NCI-H524 (cell line): Measurements from ENCODE around the gene COPS6.
A peak's percentile ranks its signal among the peaks of the same experiment; 100 is the strongest.

Experiments
- DNase-seq, 2 experiments: peaks; one replicate each; lab custom pipeline; 2025; lab: John Stamatoyannopoulos, UW

COPS6 gene

GRCh38 chr7:100080907-100081534, 7.7 kb upstream of the COPS6 start:
- no peak for DNase-seq

DNA sequence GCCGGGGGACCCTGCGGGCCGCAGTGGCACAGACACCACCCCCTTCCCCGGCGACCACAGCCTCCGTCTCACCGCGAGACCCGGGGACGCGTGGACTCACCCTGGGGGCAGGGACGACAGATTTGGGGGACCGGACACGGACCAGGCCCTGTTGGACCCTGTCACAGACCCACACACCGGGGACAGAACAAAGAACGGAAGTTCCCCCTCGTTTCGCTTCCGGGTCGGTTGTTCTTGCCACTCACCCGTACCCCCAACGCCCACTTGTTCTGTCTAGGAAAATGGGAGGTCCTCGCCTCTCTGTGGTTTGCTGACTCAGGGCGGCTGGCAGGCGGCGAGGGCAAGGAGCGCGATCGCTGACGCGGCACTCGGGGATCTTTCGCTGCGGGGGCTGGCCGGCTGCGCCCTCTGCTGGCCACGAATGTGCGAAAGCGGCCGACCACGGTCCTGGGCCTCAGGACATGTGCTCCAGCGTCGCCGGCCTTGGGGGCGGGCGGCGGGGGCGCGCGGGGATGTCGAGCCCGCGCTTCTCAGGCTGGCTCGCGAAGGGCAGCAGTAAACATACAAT, 7.2 kb upstream of the COPS6 start, which contains the start of gene ZNF3:
TSS of gene ZNF3 (minus strand) at position 189 of the 568 bp plus-strand sequence. CDS start 4,366 bp downstream, outside the sequence.
- DNase-seq, result peak; percentile 98

DNA sequence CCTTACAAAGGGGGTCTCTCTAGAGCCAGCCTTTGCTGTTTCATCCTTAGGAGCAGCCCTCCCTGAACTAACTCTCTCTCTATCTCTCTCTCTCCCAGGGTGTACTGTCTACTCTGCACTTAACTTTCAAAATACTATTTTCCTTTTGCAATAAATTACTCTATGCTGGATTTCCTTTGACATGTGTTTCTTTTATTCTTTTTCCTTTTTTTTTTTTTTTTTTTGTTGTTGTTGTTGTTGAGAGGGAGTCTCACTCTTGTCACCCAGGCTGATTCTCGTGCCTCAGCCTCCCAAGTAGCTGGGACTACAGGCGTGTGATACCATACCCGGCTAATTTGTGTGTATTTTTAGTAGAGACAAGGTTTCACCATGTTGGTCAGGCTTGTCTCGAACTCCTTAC, 5.8 kb upstream of the COPS6 start:
- no peak for DNase-seq

DNA sequence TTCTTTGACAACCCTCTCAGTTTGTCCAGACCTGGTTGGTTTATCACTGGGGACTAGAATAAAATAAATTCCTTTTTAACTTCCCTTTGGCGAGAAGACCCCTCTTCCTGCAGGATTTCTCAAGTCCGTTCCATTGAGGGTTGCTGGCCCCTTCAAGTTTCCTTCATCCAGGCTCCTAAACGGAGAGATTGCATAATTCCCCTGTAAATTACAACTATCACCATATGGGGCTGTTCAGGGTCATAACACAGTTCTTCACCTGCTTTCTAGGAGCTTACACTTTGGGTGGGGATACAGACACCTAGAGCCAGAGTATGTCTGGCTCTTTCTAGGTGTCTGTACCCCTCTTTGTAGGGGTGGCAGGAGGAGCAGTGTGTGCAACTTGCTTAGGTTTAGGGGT, 3.3 kb upstream of the COPS6 start:
- peak in 1 of 2 experiments; percentile 8 for DNase-seq

DNA sequence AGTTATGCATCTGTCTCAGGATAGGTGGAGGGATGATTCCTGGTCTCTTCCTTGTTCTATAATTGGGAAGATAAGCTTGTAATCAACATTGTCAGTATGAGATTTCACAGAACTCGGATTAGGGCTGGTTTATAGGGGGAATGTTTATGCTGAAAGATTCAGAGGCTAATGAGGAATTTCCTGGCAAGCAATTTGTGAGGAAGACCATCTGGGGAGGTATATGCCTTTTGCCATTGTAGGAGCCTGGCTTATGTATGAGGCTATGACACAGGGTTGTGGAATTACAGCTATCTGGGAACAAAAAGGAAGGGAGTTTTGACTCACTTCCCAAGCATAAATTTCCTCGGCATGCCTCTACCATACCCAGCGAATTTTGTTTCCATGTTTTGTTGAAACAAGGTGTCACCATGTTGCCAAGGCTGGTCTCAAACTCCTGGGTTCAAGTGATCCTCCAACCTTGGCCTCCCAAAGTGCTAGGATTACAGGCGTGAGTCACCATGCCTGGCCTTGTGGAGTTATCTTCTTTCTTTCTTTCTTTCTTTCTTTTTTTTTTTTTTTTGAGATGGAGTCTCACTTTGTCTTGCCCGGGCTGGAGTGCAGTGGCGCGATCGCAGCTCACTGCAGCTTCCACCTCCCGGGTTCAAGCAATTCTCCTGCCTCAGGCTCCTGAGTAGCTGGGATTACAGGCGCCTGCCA, 1.6 kb upstream of the COPS6 start:
- no peak for DNase-seq

DNA sequence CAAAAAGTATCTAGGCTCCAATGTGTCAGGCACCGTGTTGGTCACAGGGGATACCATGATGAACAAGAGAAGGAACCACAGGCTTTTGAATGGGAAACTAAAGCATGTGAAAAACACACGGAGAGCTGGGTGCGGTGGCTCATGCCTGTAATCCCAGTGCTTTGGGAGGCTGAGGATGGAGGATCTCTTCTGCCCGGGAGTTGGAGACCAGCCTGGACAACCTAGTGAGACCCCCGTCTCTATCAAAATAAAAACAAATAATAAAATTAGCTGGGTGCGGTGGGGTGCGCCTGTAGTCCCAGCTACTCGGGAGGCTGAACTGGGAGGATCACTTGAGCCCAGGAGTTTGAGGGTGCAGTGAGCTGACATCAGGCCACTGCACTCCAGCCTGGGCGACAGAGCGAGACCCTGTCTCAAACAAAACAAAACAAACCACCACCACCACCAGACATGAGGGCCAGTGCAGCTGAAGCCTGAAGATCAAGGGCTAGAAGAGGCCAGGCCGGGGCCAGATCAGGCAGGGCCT, 611 bp upstream of the COPS6 start:
- DNase-seq, result no peak

GRCh38 chr7:100089458-100090196, 858 bp downstream of the COPS6 start:
- no peak for DNase-seq

DNA sequence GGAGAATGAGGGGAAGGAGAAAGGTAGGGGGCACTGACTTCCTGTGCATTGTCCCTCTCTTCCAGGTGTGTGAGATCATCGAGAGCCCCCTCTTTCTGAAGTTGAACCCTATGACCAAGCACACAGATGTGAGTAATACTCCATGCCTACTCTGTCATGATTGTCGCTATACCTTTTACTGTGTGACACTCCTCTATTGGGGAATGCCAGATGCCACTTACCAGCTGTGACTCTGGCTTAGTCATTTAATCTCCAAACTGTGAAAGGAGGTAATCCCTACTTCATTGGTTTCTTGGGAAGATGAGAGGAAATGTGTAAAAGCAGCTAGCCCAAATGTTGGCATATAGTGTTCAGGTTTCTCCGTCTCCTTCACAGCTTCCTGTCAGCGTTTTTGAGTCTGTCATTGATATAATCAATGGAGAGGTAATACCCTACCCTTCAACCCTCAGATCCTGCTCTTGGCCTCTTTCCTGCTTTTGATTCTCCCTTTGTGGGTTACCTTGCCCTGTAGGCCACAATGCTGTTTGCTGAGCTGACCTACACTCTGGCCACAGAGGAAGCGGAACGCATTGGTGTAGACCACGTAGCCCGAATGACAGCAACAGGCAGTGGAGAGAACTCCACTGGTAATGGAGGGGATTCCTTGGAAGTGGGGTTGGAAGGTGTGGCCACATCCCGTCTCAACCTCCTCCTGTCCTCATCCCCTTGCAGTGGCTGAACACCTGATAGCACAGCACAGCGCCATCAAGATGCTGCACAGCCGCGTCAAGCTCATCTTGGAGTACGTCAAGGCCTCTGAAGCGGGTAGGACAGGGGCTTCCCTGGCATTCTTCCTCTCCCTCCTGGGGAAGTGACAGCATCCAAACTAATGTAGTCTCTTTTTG, 2.0 kb downstream of the COPS6 start:
- peak; percentile 88 to 90 for DNase-seq

DNA sequence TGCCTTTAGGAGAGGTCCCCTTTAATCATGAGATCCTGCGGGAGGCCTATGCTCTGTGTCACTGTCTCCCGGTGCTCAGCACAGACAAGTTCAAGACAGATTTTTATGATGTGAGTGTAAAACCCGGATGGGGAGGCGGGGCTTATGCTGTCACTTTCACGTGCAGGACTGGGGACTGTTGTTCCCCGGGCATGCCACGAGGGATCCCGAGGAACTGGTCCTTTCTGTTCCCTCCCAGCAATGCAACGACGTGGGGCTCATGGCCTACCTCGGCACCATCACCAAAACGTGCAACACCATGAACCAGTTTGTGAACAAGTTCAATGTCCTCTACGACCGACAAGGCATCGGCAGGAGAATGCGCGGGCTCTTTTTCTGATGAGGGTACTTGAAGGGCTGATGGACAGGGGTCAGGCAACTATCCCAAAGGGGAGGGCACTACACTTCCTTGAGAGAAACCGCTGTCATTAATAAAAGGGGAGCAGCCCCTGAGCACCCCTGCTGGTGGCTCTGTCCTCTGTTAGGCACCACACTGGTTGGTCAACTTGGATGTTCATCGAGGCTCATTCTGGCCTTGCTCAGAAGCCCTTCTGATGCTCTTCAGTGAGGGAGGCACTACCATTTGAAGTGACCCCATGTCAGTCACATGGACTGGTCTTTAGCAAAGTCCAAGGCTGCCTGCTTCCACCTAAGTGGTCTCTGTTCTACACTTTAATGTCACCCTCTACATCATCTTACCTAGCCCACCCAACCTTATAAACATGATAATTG, 2.8 kb downstream of the COPS6 start:
- peak in 1 of 2 experiments; percentile 49 for DNase-seq

DNA sequence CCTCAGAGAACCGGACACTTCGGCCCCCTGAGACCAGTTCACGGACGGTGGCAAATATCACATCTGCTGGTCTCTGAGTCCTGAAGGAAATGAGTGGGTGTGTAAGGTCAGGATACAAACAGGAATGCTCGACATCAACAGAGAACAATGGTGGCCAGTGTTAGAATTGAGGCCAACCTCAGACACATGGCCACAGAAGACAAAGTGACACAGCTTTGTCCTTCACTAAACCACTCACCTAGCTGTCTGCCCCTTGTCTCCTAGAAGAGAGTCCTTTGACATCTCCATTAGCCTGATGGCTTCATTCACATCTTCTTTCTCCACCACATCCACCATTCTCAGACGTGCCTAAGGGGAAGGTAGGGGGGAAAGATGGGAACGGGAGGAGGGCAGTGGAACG, 4.3 kb downstream of the COPS6 start:
- peak in 1 of 2 experiments; percentile 25 for DNase-seq

DNA sequence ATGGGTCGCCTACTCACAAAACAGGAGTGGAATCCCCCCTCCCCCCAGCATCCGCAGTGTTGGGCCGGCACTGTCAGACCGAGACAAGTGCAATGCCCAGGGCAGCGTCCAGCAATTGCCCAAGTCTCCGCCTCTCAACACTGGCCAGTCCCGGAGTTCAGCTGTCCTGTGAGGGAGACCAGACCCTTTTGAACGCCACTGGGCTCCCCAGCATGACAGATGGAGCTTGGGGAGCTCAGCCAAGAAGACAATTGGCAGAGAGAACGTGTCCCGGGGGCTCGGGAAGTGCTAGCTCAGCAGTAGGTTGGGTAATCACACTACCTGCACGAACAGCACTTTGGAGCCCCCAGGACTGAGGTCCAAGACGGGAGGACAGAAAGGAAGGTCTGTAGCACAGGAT, 4.7 kb downstream of the COPS6 start:
- DNase-seq, result peak in 1 of 2 experiments; percentile 25

DNA sequence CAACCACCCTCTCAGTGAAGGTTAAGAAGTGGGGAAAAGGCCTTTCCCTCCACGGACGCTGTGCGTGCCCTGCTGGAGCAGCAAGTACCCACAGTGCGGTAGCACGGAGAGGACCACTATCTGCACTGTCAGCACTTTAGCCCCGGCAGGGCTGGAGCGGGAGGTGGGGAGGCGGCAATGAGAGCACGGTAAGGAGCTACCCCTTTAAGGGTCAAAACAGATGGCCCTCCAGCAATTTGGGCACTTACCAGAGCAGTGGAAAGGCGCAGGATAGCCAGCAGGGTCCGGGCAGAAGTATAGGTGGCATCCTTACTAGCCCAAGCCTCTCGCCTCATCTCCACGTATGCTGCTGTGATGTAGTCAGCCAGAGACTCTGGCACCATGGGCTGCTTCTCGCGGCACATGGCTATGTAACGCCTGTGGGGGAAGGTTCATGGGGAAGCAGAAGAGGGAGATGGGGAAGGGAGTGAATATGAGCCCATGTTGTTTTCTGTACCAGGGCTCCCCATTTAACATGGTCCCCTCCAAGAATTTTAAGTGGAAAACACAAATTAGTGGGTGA, 5.2 kb downstream of the COPS6 start:
- DNase-seq, result no peak

DNA sequence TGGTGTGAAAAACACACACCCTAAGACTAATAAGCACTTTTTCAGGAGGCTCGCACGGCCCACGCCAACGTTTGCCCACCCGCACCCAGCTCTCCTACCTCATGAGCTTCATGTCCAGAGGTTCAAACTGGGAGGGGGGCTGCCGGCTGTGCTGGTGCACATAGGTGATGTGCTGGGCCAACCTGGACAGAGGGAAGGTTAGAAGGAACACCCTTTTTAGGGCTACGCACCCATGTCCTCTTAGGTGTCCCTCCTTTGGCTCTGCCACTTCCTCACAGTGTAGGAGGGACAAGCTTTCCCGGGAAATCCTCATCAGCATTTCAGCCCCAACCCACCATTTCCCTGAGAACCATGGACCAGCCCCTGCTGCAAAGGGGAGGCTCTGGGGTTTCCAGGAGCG, 6.5 kb downstream of the COPS6 start:
- no peak for DNase-seq

DNA sequence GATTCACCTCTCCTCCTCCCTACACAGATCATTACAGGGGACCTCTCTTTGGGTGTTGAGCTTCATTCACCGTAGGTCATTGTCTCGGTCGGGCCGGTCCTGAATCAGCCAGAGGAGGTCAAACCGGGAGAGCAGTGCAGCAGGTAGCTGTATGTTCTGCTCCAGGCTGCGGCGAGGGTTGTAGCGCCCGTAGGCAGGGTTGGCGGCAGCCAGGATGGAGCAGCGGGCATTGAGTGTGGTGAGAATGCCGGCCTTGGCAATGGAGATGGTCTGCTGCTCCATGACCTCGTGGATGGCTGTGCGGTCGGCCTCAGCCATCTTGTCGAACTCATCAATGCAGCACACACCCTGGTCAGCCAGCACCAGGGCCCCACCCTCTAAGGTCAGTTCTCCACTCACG, 6.9 kb downstream of the COPS6 start:
- DNase-seq, result no peak

DNA sequence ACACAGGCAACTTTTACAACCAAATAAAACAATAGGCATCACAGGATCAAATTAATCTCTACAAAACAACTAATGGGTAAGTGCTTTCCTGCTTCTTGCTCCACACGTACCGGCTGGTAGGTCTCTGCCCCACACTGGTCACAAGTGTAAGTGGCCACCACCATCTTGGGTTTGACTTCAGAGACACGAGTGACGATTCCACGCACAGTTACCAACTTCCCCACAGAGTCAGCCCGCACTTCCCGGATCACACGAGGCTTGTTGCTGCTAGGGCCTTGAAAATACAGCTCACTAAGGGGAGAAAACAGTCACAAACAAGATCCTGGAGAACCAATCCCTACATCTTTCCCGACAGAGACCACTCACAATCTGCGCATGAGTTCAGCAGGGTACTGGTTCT, 10.1 kb downstream of the COPS6 start:
- DNase-seq, result no peak

DNA sequence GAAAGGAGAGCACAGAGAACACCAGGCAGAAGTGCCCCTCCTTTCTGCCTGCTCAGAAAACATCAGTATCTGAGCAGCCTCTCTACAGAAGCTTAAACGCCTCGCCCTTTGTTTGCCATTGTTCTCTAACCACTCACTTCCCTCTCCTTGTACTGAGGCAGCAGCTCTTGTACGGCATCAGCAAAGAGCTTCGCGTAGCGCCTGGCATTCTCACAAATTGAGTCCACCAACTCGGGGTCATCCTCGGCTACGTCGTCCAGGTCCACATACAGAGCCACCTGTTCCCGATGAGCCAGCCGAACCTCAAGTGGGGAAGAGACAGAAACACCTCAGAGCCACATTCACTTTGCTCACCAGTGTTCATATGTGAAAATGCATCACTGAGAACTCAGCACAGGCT, 10.7 kb downstream of the COPS6 start:
- DNase-seq, result no peak

- DNase-seq, result peak; percentile 70 to 90
Measured at GRCh38 chr7:100100420-100101015, 11.7 kb downstream of the COPS6 start.

DNA sequence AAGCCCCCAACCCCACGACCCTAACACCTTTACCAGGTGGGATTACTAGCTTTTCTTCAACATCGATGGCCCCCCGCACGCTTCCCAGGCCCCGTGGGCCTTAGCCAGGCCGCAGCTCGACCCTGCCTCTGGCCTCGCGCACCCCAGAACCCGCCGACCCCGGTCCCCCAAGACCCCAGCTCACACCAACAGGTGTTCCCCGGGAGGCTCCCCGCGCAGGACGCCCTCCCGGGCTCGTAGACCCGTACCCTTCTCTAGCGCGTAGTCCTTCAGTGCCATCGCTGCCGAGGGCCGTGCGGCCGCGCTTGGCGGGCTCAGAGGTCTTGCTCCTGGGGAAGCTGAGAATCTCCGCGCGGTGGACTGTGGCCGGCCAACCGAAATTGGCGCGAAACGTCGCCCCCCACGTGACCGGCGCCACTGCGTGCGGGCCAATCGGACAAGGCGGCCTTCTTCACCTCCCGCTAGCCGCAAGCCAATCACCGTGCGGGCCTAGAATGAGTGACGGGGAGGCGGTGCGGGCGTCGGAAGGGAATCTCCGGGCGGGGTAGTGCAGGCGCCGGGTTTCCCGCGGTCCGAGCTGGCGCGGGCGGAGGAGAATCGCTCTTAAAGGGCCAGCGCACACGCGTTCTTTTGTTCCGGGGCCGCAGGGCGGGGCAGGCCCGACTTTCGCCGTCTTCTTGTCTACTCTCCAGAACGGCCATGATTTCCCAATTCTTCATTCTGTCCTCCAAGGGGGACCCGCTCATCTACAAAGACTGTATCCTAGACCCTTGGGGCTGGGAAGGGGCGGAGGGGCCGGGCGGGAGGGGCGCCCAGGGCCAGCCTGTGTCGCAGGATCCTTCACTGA, 12.5 kb downstream of the COPS6 start, which contains the start of the genes AP4M1 and MCM7:
TSS of gene AP4M1 (plus strand) at position 628 of the 847 bp plus-strand sequence. CDS start at position 700, 72 bp downstream.
TSS of gene MCM7 (minus strand) at position 382 of the 847 bp plus-strand sequence. CDS start at position 279, 103 bp downstream.
- DNase-seq, result peak; percentile 94 to 97
